ENCODE results near the gene MEX3D. TPM values are rescaled to one million over a fixed set of nuclear protein-coding genes. Genes with fewer than 3 reads are reported as not detected.

MEX3D gene
- total RNA-seq, 1 experiment from 2014 or later, result 11.6 TPM

GRCh38 chr19:1514986-1515721, 53.0 kb downstream of the MEX3D start:
- DNase-seq (ENCODE audit: low read depth, low spot score), result no peak
- in situ Hi-C loops (cut with HindIII; ENCODE audit: low pct_unique_long_range_greater_than_20kb, low sequenced_read_pairs), result no loop called here

- in situ Hi-C loops (cut with HindIII; ENCODE audit: low pct_unique_long_range_greater_than_20kb, low sequenced_read_pairs), result no loop called here
- DNase-seq (ENCODE audit: low read depth, low spot score), result no peak
These were observed 53.8 kb downstream of the MEX3D start for GRCh38 chr19:1514295-1514661.

GRCh38 chr19:1513499-1514294, 54.4 kb downstream of the MEX3D start:
- in situ Hi-C loops (cut with HindIII; ENCODE audit: low pct_unique_long_range_greater_than_20kb, low sequenced_read_pairs), result no loop called here
- DNase-seq (ENCODE audit: low read depth, low spot score), result peak; percentile 63

- peak; percentile 61 for DNase-seq (ENCODE audit: low read depth, low spot score)
- in situ Hi-C loops (cut with HindIII; ENCODE audit: low pct_unique_long_range_greater_than_20kb, low sequenced_read_pairs), result no loop called here
These were observed 55.2 kb downstream of the MEX3D start, which contains the start of gene ADAMTSL5 for GRCh38 chr19:1512671-1513498. TSS of gene ADAMTSL5 (minus strand) at chr19:1513019. CDS start at chr19:1510943, 2,076 bp downstream.

GRCh38 chr19:1511318-1512317, 56.5 kb downstream of the MEX3D start:
- in situ Hi-C loops (cut with HindIII; ENCODE audit: low pct_unique_long_range_greater_than_20kb, low sequenced_read_pairs), result no loop called here
- no peak for DNase-seq (ENCODE audit: low read depth, low spot score)

- in situ Hi-C loops (cut with HindIII; ENCODE audit: low pct_unique_long_range_greater_than_20kb, low sequenced_read_pairs), result no loop called here
- no peak for DNase-seq (ENCODE audit: low read depth, low spot score)
These were observed 57.3 kb downstream of the MEX3D start for GRCh38 chr19:1510807-1511206.

GRCh38 chr19:1510442-1510806, 57.7 kb downstream of the MEX3D start:
- no peak for DNase-seq (ENCODE audit: low read depth, low spot score)
- in situ Hi-C loops (cut with HindIII; ENCODE audit: low pct_unique_long_range_greater_than_20kb, low sequenced_read_pairs), result no loop called here

GRCh38 chr19:1509602-1510441, 58.3 kb downstream of the MEX3D start:
- no peak for DNase-seq (ENCODE audit: low read depth, low spot score)
- in situ Hi-C loops (cut with HindIII; ENCODE audit: low pct_unique_long_range_greater_than_20kb, low sequenced_read_pairs), result no loop called here

- no peak for DNase-seq (ENCODE audit: low read depth, low spot score)
- in situ Hi-C loops (cut with HindIII; ENCODE audit: low pct_unique_long_range_greater_than_20kb, low sequenced_read_pairs), result no loop called here
These were observed 59.6 kb downstream of the MEX3D start for GRCh38 chr19:1508507-1508856.

GRCh38 chr19:1507763-1508506, 60.2 kb downstream of the MEX3D start:
- peak; percentile 96 for DNase-seq (ENCODE audit: low read depth, low spot score)
- in situ Hi-C loops (cut with HindIII; ENCODE audit: low pct_unique_long_range_greater_than_20kb, low sequenced_read_pairs), result no loop called here

GRCh38 chr19:1507192-1507660, 60.9 kb downstream of the MEX3D start:
- in situ Hi-C loops (cut with HindIII; ENCODE audit: low pct_unique_long_range_greater_than_20kb, low sequenced_read_pairs), result no loop called here
- no peak for DNase-seq (ENCODE audit: low read depth, low spot score)

- in situ Hi-C loops (cut with HindIII; ENCODE audit: low pct_unique_long_range_greater_than_20kb, low sequenced_read_pairs), result no loop called here
- DNase-seq (ENCODE audit: low read depth, low spot score), result no peak
These were observed 61.9 kb downstream of the MEX3D start for GRCh38 chr19:1505991-1506881.

- no peak for DNase-seq (ENCODE audit: low read depth, low spot score)
- in situ Hi-C loops (cut with HindIII; ENCODE audit: low pct_unique_long_range_greater_than_20kb, low sequenced_read_pairs), result no loop called here
These were observed 63.1 kb downstream of the MEX3D start for GRCh38 chr19:1505012-1505411.
